NCI-H146 (cell line): Measurements from ENCODE around the gene FBXO40.

Experiments used
- DNase-seq: peaks from one replicate; lab custom pipeline; 2025; lab: John Stamatoyannopoulos, UW

The FBXO40 gene

GRCh38 chr3:121663171-121663847 is 70.1 kb downstream of the FBXO40 start:
- DNase-seq: no peak

GRCh38 chr3:121665488-121665887 is 72.3 kb downstream of the FBXO40 start:
- no peak for DNase-seq

- no peak for DNase-seq
These were observed 74.2 kb downstream of the FBXO40 start for GRCh38 chr3:121667333-121667732.

- DNase-seq: no peak
These were observed 77.5 kb downstream of the FBXO40 start for GRCh38 chr3:121670676-121671075.

GRCh38 chr3:121677141-121677540 is 84.0 kb downstream of the FBXO40 start:
- no peak for DNase-seq
